Cardiac septum (tissue), 1 donor: Measurements from ENCODE around the gene ASAP2. TPM values are rescaled to one million over a fixed set of nuclear protein-coding genes. Genes with fewer than 3 reads are reported as not detected.

ENCODE experiments used
- DNase-seq: peaks from one replicate; pipeline ENCODE4 v3.0.0-alpha.2; 2020; ENCODE audit warnings: low spot score
- intact Hi-C: fragments of 100-400 bp; cut with DNase I; formaldehyde crosslinking; loops from one replicate; pipeline ENCODE4 v1.14.0; 2022
- total RNA-seq: library from RNA; stranded (reverse); fragmentation: NEBNext Ultra II Directional; extraction: Animal tissue kit (Norgen Biotek cat#: 25700); gene quantifications from one replicate; pipeline ENCODE4 v1.2.1, GENCODE V29; 2021
- donor health status: DM: no; HTN: no; CAD: no.

ASAP2 gene
- total RNA-seq, 1 donor from 2014 or later, result 11.8 TPM

- intact Hi-C loops, result no loop called here
- DNase-seq, result no peak
These were observed 21.6 kb downstream of the ASAP2 start for GRCh38 chr2:9228088-9228751.

GRCh38 chr2:9228781-9229469, 22.3 kb downstream of the ASAP2 start:
- no peak for DNase-seq
- intact Hi-C loops, result no loop called here

GRCh38 chr2:9229470-9229820, 22.8 kb downstream of the ASAP2 start:
- no peak for DNase-seq
- intact Hi-C loops, result no loop called here

DNA sequence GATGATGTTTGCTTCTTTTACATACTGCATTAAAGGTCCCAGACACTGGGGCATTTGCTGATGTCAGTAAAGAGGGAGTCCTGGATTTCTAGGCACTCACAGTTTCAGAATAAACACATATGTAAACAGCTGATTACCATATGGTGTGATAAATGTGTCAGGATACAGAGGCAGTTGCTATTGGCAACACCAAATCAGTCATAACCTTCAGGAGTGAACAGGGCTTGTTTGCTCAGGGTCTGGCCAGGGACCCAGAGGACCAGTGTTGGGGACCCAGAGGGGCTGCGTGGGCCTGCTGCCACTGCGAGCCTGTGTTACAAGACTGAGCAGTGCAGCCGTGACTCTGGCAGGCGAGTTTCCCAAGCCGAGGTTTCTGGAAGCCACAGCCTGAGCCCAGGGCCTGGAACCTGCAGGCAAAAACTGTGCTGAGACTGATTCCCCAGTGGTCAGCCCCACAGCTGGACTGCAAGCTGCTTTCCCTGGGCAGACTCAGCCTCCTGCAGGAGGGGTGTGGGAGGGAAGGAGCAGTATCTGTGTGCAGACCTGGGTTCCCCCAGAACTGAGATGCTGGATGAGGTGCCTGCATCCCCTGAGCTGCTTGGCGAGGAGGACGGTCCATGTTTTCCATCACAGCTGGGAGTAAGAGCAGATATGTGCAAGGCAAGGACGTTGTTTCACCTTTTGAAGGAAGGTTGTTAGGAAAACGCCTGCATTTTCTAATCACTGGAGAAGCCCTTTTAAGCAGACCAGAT, 23.6 kb downstream of the ASAP2 start:
- intact Hi-C loops, result no loop called here
- no peak for DNase-seq

DNA sequence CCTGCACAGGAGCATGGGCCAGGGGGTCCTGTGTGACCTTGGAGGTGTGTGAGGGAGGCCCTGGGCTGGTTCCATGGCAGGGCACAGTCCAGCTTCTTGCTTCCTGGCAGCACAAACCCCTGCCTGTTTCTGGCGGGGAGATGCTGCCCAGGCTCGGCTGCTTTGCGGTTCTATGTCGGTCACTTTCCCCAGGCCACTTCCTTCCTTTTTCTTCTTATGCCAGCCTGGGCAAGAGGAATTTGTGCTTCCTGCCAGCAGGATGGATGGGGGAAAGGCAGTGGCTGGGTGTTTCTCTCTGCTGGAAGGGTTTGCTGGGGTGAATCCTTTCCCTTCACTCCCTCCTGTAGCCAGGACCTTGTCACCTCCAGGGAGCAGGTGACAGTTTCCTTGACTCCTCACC, 24.3 kb downstream of the ASAP2 start:
- DNase-seq, result no peak
- intact Hi-C loops, result no loop called here

DNA sequence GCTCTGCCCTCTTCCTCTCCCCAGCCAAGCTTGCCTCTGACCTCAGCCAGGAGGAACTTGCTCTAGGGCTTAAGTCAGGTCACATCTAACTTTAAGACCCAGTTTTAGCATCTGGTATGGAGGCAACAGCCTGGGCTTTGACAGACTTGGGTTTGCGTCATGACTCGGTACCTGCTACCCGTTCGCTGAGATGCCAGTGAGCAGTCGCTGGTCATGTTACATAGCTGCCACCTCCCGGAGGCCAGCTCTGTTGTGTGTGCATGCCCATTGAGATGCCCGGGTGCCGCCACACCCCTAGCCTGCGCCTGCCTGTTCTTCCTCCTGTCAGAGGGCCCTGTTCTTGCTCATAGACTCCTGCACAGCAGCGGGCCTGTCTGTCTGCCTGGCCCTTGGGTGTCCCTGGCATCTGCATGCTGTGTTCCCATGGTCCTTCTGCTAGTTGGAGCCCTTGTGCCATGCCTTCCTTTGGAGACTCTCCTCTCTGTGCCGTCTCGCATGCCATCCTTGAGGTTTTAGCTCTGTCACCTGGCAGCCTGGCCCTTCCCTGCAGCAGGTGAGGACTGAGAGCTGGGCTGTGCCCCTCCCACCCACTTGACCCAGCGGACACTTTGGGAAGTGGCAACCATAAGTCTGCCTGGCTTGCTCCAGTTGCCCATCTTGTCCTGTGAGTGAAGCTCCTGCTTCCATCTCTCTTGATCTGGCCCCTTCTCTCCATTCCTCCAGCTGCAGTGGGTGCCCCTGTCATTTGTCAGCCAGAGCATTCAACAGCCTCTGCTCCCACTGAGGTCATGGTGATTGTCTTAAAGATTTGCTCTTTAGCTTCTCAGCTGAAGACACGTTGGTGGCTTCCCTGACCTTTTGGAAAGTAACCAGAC, 24.9 kb downstream of the ASAP2 start:
- no peak for DNase-seq
- intact Hi-C loops, result no loop called here

DNA sequence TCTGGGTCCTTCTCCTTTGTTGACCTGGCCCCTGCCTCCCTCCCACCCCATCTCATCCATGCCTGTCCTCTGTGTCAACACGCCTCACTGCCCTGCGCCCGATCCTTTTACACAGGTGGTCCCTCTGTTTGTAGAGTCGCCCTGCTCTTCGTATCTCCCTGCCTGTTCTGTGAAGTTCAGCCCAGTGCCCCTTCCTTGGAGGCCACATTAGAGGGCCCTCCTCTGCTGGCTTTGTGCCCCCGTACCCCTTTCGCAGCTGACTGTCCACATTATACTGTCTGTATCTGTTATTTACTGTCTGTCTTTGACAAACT, 25.5 kb downstream of the ASAP2 start:
- intact Hi-C loops, result no loop called here
- no peak for DNase-seq

GRCh38 chr2:9232886-9233285, 26.3 kb downstream of the ASAP2 start:
- no peak for DNase-seq
- intact Hi-C loops, result no loop called here

DNA sequence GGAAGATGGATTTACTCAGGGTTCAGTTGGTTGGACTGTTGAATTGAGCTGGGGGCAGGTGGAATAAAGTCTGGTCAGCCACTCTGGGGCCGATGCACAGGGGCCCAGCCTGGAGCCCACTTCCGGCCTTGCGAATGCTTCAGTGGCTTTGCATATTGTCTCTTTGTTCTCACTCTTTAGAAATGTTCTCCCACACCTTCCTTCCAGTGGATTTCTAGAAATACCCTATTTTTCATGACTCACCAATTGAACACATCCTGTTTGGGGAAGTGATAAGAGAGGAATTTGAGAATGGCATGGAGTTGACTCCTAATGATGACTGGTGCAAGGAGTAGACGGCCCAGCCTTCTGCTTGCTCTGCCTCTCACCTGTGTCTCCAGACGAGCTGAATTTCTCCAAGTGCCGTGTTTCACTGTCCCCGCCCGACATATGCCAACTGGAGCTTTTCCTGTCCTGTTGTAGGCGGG, 28.1 kb downstream of the ASAP2 start:
- intact Hi-C loops, result loop anchor here (2.0 kb wide), 1 partner anchor 24 kb away; no protein-coding TSS in a partner anchor
- DNase-seq, result no peak

- DNase-seq, result no peak
- intact Hi-C loops, result loop anchor here (2.0 kb wide), 1 partner anchor 23 kb away; no protein-coding TSS in a partner anchor
These were observed 28.8 kb downstream of the ASAP2 start for GRCh38 chr2:9235147-9236044.

DNA sequence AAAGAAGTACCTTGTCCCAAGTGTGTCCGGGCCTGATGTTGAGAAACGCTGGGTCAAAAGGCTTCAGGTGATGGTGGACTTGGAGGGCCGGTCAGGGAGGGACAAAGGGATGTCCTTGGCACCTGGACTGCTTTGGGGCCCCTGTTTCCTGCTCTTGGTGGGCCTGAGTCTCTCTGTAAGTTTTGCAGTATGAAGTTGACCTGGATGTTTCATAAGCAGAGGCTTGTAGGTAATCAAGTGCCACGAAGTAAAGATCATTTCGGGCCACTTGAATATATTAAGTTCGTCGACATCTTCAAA, 29.4 kb downstream of the ASAP2 start:
- intact Hi-C loops, result no loop called here
- no peak for DNase-seq

GRCh38 chr2:9236867-9237266, 30.3 kb downstream of the ASAP2 start:
- DNase-seq, result no peak
- intact Hi-C loops, result no loop called here

GRCh38 chr2:9237831-9238230, 31.2 kb downstream of the ASAP2 start:
- intact Hi-C loops, result no loop called here
- no peak for DNase-seq

GRCh38 chr2:9238591-9239326, 32.1 kb downstream of the ASAP2 start:
- intact Hi-C loops, result no loop called here

GRCh38 chr2:9239616-9240015, 33.0 kb downstream of the ASAP2 start:
- DNase-seq, result no peak
- intact Hi-C loops, result no loop called here

More at GRCh38 chr2:9238591-9239326, 32.1 kb downstream of the ASAP2 start:
- no peak for DNase-seq

DNA sequence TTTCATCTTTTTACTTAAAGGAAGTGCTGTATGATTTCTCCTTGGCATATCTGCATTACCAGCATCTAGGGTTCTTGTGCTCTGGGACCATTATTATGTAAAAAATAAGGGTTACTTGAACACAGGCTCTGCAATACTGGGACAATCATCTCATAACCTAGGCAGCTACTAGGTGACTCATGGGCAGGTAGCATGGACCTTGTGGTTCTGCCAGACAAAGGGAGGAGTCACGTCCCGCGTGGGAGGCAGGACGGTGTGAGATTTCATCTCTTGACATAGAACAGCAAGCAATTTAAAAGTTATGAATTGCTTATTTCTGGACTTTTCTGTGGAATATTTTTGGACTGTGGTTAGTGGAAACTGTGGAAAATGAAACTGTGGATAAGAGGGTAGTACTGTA, 34.1 kb downstream of the ASAP2 start:
- intact Hi-C loops, result no loop called here

DNA sequence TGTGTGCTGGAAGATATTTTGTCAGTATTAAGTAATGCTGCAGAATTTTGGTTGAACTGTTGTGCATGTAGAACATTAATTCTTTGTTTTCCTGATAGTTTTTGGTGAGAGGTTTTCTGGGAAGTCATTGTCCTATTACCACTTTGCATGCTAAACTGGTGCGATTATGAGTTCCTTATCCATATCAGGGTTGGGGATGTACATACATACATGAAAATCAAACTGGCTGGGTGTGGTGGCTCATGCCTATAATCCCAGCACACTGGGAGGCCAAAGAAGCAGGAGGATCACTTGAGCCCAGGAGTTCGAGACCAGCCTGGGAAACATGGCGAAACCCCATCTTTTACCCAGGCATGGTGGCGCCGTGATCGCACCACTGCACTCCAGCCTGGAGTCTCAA, 34.6 kb downstream of the ASAP2 start:
- DNase-seq, result no peak
- intact Hi-C loops, result no loop called here

More for the DNA sequence above, 34.1 kb downstream of the ASAP2 start:
- DNase-seq, result no peak

GRCh38 chr2:9243357-9243756, 36.7 kb downstream of the ASAP2 start:
- intact Hi-C loops, result no loop called here

More at GRCh38 chr2:9243357-9243756, 36.7 kb downstream of the ASAP2 start:
- no peak for DNase-seq
